H1 (cell line): ENCODE data around the gene CD276. TPM values are rescaled to one million over a fixed set of nuclear protein-coding genes. Genes with fewer than 3 reads are reported as not detected.

Source experiments
- CHD1 ChIP-seq: IDR thresholded peaks from 2 replicates; pipeline ENCODE4 v1.6.1; 2012; ENCODE audit warnings: low read depth, low read length, improper control_type of control experiment
- RBBP5 ChIP-seq: IDR thresholded peaks from 2 replicates; pipeline ENCODE4 v1.7.1; 2012; ENCODE audit warnings: low read depth, mild to moderate bottlenecking, inconsistent platforms, low read length, moderate library complexity, borderline replicate concordance
- SP1 ChIP-seq: IDR thresholded peaks from 2 replicates; pipeline ENCODE4 v1.6.1; 2011; ENCODE audit warnings: low read depth, low read length
- TEAD4 ChIP-seq: IDR thresholded peaks from 2 replicates; pipeline ENCODE4 v1.6.1; 2012; ENCODE audit warnings: low read depth, low read length, inconsistent platforms, mixed read lengths
- YY1 ChIP-seq: IDR thresholded peaks from 2 replicates; pipeline ENCODE4 v1.6.1; 2011; ENCODE audit warnings: low read depth, mild to moderate bottlenecking, low read length
- polyA plus RNA-seq, 7 experiments: library from polyadenylated mRNA; depleted of rRNA in 3 of 7; stranded (reverse) in 5 of 7; unstranded in 2 of 7; fragments of >200 nt in 5 of 7; fragments of 200-250 nt in 2 of 7; gene quantifications; 1 replicate in 5 of 7; 2 replicates in 1 of 7; 4 replicates in 1 of 7; pipeline versions ENCODE4 v1.2.1 to v1.2.3, GENCODE V29; 2011 to 2013; ENCODE audit warnings: missing spikeins in 2 of 7, mixed read lengths in 2 of 7
- total RNA-seq: library from RNA; stranded (reverse); fragmentation: NEBNext Ultra II Directional; extraction: Animal tissue kit (Norgen Biotek cat#: 25700); gene quantifications from 2 replicates; pipeline ENCODE4 v1.2.1, GENCODE V29; 2021

Gene CD276
- total and polyA plus RNA-seq, 2 of the 8 experiments (the other 6 are each of a cell fraction or from before 2014, with no cell fraction given): 156 to 158 TPM

- no peak for TF ChIP-seq SP1
- no peak for TF ChIP-seq CHD1
- TF ChIP-seq TEAD4: no peak
- peak; percentile 90 for TF ChIP-seq YY1
- TF ChIP-seq RBBP5: no peak
Observed at GRCh38 chr15:73677146-73677607, 7.0 kb upstream of the CD276 start (continued).
